SH-SY5Y (cell line): ENCODE measurements around the gene SERBP1.

Experiments
- GATA2 ChIP-seq: IDR thresholded peaks from 2 replicates; pipeline ENCODE4 v1.6.1; 2011; ENCODE audit warnings: mild to moderate bottlenecking, low read depth, low read length
- GATA3 ChIP-seq: IDR thresholded peaks from 2 replicates; pipeline ENCODE4 v1.6.1; 2011; ENCODE audit warnings: low read depth, mild to moderate bottlenecking, low read length, moderate library complexity

GRCh38 chr1:67418839-67419586 is 11.2 kb downstream of the SERBP1 start:
- no peak for TF ChIP-seq GATA2
- no peak for TF ChIP-seq GATA3
